ENCODE data around the gene BPGM. TPM values are rescaled to one million over a fixed set of nuclear protein-coding genes. Genes with fewer than 3 reads are reported as not detected.

The BPGM gene
- total and polyA plus RNA-seq, 2 experiments from 2014 or later = 25.0 to 25.7 TPM

- DNase-seq (ENCODE audit: low spot score) = peak; percentile 49
- 41% methylated on average over 8 of the region's 8 CpGs for WGBS (ENCODE audit: low lambda C conversion rate, missing lambda C conversion rate)
- Histone ChIP-seq H3K4me3 (no peak overlapping the region), H4K20me1 (ENCODE audit: insufficient read depth, poor library complexity, severe bottlenecking) (no peaks in the 10 kb centered on the region), H3K4me2 (peak overlapping the region; percentile 3), H3K9me2 (replicated peaks; ENCODE audit: insufficient read depth) (no peaks in the 10 kb centered on the region), H3K4me1 (ENCODE audit: insufficient read depth) (no peaks in the 10 kb centered on the region), H3K27ac (peak overlapping the region; percentile 5), H3K79me2 (peaks cover 18% of the 10 kb centered on the region), H2AFZ (no peak overlapping the region), H3K36me3 (replicated peaks; ENCODE audit: insufficient read depth, low read depth) (no peaks in the 10 kb centered on the region), H3K9me3 (ENCODE audit: low read depth) (no peaks in the 10 kb centered on the region), H3K27me3 (no peaks in the 10 kb centered on the region)
- no peak for TF ChIP-seq CTCF (IDR thresholded peaks at IDR 0.05; ENCODE audit: poor library complexity)
- TF ChIP-seq EZH2phosphoT487 (IDR thresholded peaks at IDR 0.05; ENCODE audit: low read depth, severe bottlenecking, unreplicated experiment) = no peak
- no peak for TF ChIP-seq EZH2 (IDR thresholded peaks at IDR 0.05; ENCODE audit: borderline replicate concordance)
Measured at GRCh38 chr7:134669845-134670373, 23.3 kb downstream of the BPGM start.

- no peak overlapping the region for H3K4me2 ChIP-seq
- TF ChIP-seq EZH2 (IDR thresholded peaks at IDR 0.05; ENCODE audit: borderline replicate concordance) = no peak
- no peak for TF ChIP-seq EZH2phosphoT487 (IDR thresholded peaks at IDR 0.05; ENCODE audit: low read depth, severe bottlenecking, unreplicated experiment)
- no peak for TF ChIP-seq CTCF (IDR thresholded peaks at IDR 0.05; ENCODE audit: poor library complexity)
- no peaks in the 10 kb centered on the region for H4K20me1 ChIP-seq (ENCODE audit: insufficient read depth, poor library complexity, severe bottlenecking)
- no peak overlapping the region for H3K27ac ChIP-seq
- H3K27me3 ChIP-seq = no peaks in the 10 kb centered on the region
- 72% methylated on average over 1 of the region's 1 CpG for WGBS (ENCODE audit: low lambda C conversion rate, missing lambda C conversion rate)
- no peaks in the 10 kb centered on the region for H3K9me3 ChIP-seq (ENCODE audit: low read depth)
- H3K4me3 ChIP-seq = no peak overlapping the region
- H3K9me2 ChIP-seq (replicated peaks; ENCODE audit: insufficient read depth) = no peaks in the 10 kb centered on the region
- peaks cover 3% of the 10 kb centered on the region for H3K4me1 ChIP-seq (ENCODE audit: insufficient read depth)
- DNase-seq (ENCODE audit: low spot score) = no peak
- no peak overlapping the region for H2AFZ ChIP-seq
- no peaks in the 10 kb centered on the region for H3K36me3 ChIP-seq (replicated peaks; ENCODE audit: insufficient read depth, low read depth)
- H3K79me2 ChIP-seq = peaks cover 18% of the 10 kb centered on the region
Measured at GRCh38 chr7:134671609-134672008, 25.0 kb downstream of the BPGM start.

- H3K4me1 ChIP-seq (ENCODE audit: insufficient read depth) = peaks cover 6% of the 10 kb centered on the region
- H3K36me3 ChIP-seq (replicated peaks; ENCODE audit: insufficient read depth, low read depth) = no peaks in the 10 kb centered on the region
Measured at GRCh38 chr7:134674424-134674823, 27.8 kb downstream of the BPGM start.

More at GRCh38 chr7:134674424-134674823, 27.8 kb downstream of the BPGM start:
- Histone ChIP-seq H3K27ac (no peak overlapping the region), H2AFZ (no peak overlapping the region), H3K9me2 (replicated peaks; ENCODE audit: insufficient read depth) (no peaks in the 10 kb centered on the region), H3K4me3 (no peak overlapping the region), H4K20me1 (ENCODE audit: insufficient read depth, poor library complexity, severe bottlenecking) (no peaks in the 10 kb centered on the region), H3K9me3 (ENCODE audit: low read depth) (no peaks in the 10 kb centered on the region), H3K27me3 (no peaks in the 10 kb centered on the region), H3K79me2 (peaks cover 13% of the 10 kb centered on the region), H3K4me2 (no peak overlapping the region)
- DNase-seq (ENCODE audit: low spot score) = no peak
- TF ChIP-seq CTCF (IDR thresholded peaks at IDR 0.05; ENCODE audit: poor library complexity) (no peak), EZH2 (IDR thresholded peaks at IDR 0.05; ENCODE audit: borderline replicate concordance) (no peak), EZH2phosphoT487 (IDR thresholded peaks at IDR 0.05; ENCODE audit: low read depth, severe bottlenecking, unreplicated experiment) (no peak)

Measured in hepatocyte (in vitro differentiated cells).